HepG2 (cell line): Measurements from ENCODE around the gene ATG9A. TPM values are rescaled to one million over a fixed set of nuclear protein-coding genes. Genes with fewer than 3 reads are reported as not detected.

Source experiments
- ATAC-seq: fragments of 200-7000 bp; cut with Tn5 transposase; 3 replicates; pipeline ENCODE4 v1.9.1; 2020; ENCODE audit warnings: mild to moderate bottlenecking, moderate library complexity
- BruUV-seq: library from RNA; stranded (reverse); fragments of 400-500 nt; replicated peaks from 2 replicates; lab custom pipeline; 2021; lab: Mats Ljungman, UMichigan
- CTCF ChIA-PET: fragments of 300-600 bp; formaldehyde crosslinking; extraction: SDS; loops from one replicate; lab custom pipeline; 2021; ENCODE audit warnings: low total read pairs, inconsistent platforms, low intra/inter-chr PET ratio; lab: Yijun Ruan, JAX
- POLR2A ChIA-PET: fragments of 350-600 bp; sonication (Branson Sonifier 250); formaldehyde crosslinking; loops from one replicate; lab custom pipeline; 2020; ENCODE audit warnings: antibody characterized with exemption, inconsistent platforms; lab: Yijun Ruan, JAX
- DNase-seq: peaks from one replicate; pipeline ENCODE4 v3.0.0-alpha.2; 2015; ENCODE audit warnings: low spot score
- FAIRE-seq: peaks from 3 replicates; lab custom pipeline; 2011; peaks lifted over from hg19 to GRCh38; lab: Jason Lieb, UNC
- H2AFZ ChIP-seq: one replicate; pipeline ENCODE4 v1.6.1; 2011; ENCODE audit warnings: low read length, inconsistent platforms
- H3K27ac ChIP-seq: fragments of 300-600 bp; 3 replicates; pipeline ENCODE4 v1.8.0; 2011; ENCODE audit warnings: mixed run types, mild to moderate bottlenecking, mixed read lengths, low read length, inconsistent platforms; ENCODE audit not compliant: insufficient read depth; ENCODE audit errors: extremely low read length
- H3K27me3 ChIP-seq, 2 experiments: fragments of 200-600 bp in 1 of 2; 2 replicates in 1 of 2; 3 replicates in 1 of 2; pipeline versions ENCODE4 v1.6.0 to v1.8.0; 2011; ENCODE audit warnings: low read length in 2 of 2, mild to moderate bottlenecking in 2 of 2, moderate library complexity in 2 of 2, inconsistent platforms in 1 of 2; ENCODE audit not compliant: insufficient read depth in 2 of 2, control insufficient read depth in 1 of 2
- H3K36me3 ChIP-seq, 2 experiments: fragments of 200-600 bp in 1 of 2; replicated peaks in 1 of 2; 2 replicates in 1 of 2; 3 replicates in 1 of 2; pipeline versions ENCODE4 v1.5.1 to v1.8.0; 2011; ENCODE audit warnings: low read length in 2 of 2, inconsistent platforms in 1 of 2; ENCODE audit not compliant: insufficient read depth in 2 of 2, control insufficient read depth in 1 of 2
- H3K4me1 ChIP-seq: 2 replicates; pipeline ENCODE4 v1.5.1; 2012; ENCODE audit warnings: low read length, inconsistent platforms; ENCODE audit not compliant: insufficient read depth
- H3K4me2 ChIP-seq: 2 replicates; pipeline ENCODE4 v1.6.0; 2011; ENCODE audit warnings: low read depth, low read length, inconsistent platforms
- H3K4me3 ChIP-seq, 3 experiments: fragments of 200-600 bp in 1 of 3; sonication (generic), shearing (Covaris generic) in 1 of 3; replicated peaks in 1 of 3; 2 replicates each; pipeline ENCODE4 v1.5.1; 2011 to 2016; ENCODE audit warnings: low read length in 3 of 3, inconsistent platforms in 2 of 3, low read depth in 2 of 3, mild to moderate bottlenecking in 2 of 3, control low read depth in 1 of 3, mixed read lengths in 1 of 3; ENCODE audit not compliant: insufficient read depth in 1 of 3
- H3K79me2 ChIP-seq: one replicate; pipeline ENCODE4 v1.6.1; 2011; ENCODE audit warnings: low read length, inconsistent platforms; ENCODE audit not compliant: insufficient read depth
- H3K9ac ChIP-seq: 2 replicates; pipeline ENCODE4 v1.6.0; 2011; ENCODE audit warnings: mild to moderate bottlenecking, low read depth, low read length, inconsistent platforms; ENCODE audit not compliant: insufficient read depth
- H3K9me3 ChIP-seq: 2 replicates; pipeline ENCODE4 v1.5.1; 2012; ENCODE audit warnings: mild to moderate bottlenecking, low read length
- H4K20me1 ChIP-seq: 2 replicates; pipeline ENCODE4 v1.6.0; 2011; ENCODE audit warnings: inconsistent platforms, mild to moderate bottlenecking, low read length, moderate library complexity; ENCODE audit not compliant: insufficient read depth
- AGO1 ChIP-seq: fragments of 200-400 bp; formaldehyde crosslinking; IDR thresholded peaks from 2 replicates; pipeline ENCODE4 v1.6.1; 2017; ENCODE audit warnings: mild to moderate bottlenecking, low read depth, low read length, moderate library complexity; ENCODE audit not compliant: poor library complexity, severe bottlenecking
- RARG ChIP-seq: sonication (generic); formaldehyde crosslinking; IDR thresholded peaks from 2 replicates; pipeline ENCODE4 v1.4.0; 2020; ENCODE audit warnings: low read depth, mild to moderate bottlenecking, missing genetic modification reagents
- ZBTB20 ChIP-seq: sonication (generic); formaldehyde crosslinking; IDR thresholded peaks from 2 replicates; pipeline ENCODE4 v1.8.1; 2023; ENCODE audit warnings: missing genetic modification reagents, low read depth, mild to moderate bottlenecking, borderline replicate concordance
- ZMAT5 ChIP-seq: sonication (generic); formaldehyde crosslinking; IDR thresholded peaks from 2 replicates; pipeline ENCODE4 v1.5.0; 2020; ENCODE audit warnings: mild to moderate bottlenecking, low read depth, missing genetic modification reagents, borderline replicate concordance
- ZNF124 ChIP-seq: sonication (generic); formaldehyde crosslinking; IDR thresholded peaks from 2 replicates; pipeline ENCODE4 v1.4.0; 2020; ENCODE audit warnings: missing genetic modification reagents
- ZNF543 ChIP-seq: sonication (generic); formaldehyde crosslinking; IDR thresholded peaks from 2 replicates; pipeline ENCODE4 v1.4.0; 2020; ENCODE audit warnings: mild to moderate bottlenecking, missing genetic modification reagents
- ZNF749 ChIP-seq: sonication (generic); formaldehyde crosslinking; IDR thresholded peaks from 2 replicates; pipeline ENCODE4 v1.8.0; 2022; ENCODE audit warnings: mild to moderate bottlenecking, missing genetic modification reagents, moderate library complexity, borderline replicate concordance
- ZNF768 ChIP-seq: sonication (generic); formaldehyde crosslinking; IDR thresholded peaks from 2 replicates; pipeline ENCODE4 v1.4.0; 2020; ENCODE audit warnings: missing genetic modification reagents
- WGBS: methylation state at CpG from one replicate; pipeline ENCODE4 v1.1.6; 2017; ENCODE audit warnings: low lambda C conversion rate; 5-methylcytosine and 5-hydroxymethylcytosine counted together
- in situ Hi-C: cut with HindIII; loops from 2 replicates; pipeline ENCODE4 v1.10.0; 2017; ENCODE audit warnings: low pct_unique_long_range_greater_than_20kb; ENCODE audit not compliant: extremely low pct_ligation_motif_present
- intact Hi-C: fragments of 100-400 bp; cut with micrococcal nuclease; formaldehyde crosslinking; loops from one replicate; pipeline ENCODE4 v1.10.0; 2022; ENCODE audit not compliant: unreplicated experiment
- polyA plus RNA-seq, 8 experiments: library from polyadenylated mRNA; depleted of rRNA in 3 of 8; stranded (reverse) in 7 of 8; unstranded in 1 of 8; fragments of >200 nt; fragmentation: Illumina TruSeq in 4 of 8; extraction: Trizol in 4 of 8; gene quantifications; 2 replicates each; pipeline versions ENCODE4 v1.2.1 to v1.2.3, GENCODE V29; 2011 to 2016; ENCODE audit warnings: low read depth in 4 of 8, missing spikeins in 1 of 8, mixed read lengths in 1 of 8; ENCODE audit not compliant: insufficient read depth in 1 of 8
- total RNA-seq, 5 experiments: library from RNA; depleted of rRNA; stranded (reverse); fragments of >200 nt; fragmentation: Illumina TruSeq; extraction: Trizol; gene quantifications; 2 replicates each; pipeline ENCODE4 v1.2.3, GENCODE V29; 2016; ENCODE audit warnings: low read depth in 1 of 5
- TF ChIP-seq, protein P1 (sequence below): sonication (generic); formaldehyde crosslinking; IDR thresholded peaks from 2 replicates; pipeline ENCODE4 v1.8.1; 2023; ENCODE audit warnings: mild to moderate bottlenecking, missing genetic modification reagents, borderline replicate concordance
- TF ChIP-seq, protein P2 (sequence below): sonication (generic); formaldehyde crosslinking; IDR thresholded peaks from 2 replicates; pipeline ENCODE4 v1.8.1; 2023; ENCODE audit warnings: mild to moderate bottlenecking, missing genetic modification reagents
- TF ChIP-seq, protein P3 (sequence below): sonication (generic); formaldehyde crosslinking; IDR thresholded peaks from 2 replicates; pipeline ENCODE4 v1.5.0; 2020; ENCODE audit warnings: missing genetic modification reagents
- TF ChIP-seq, protein P4 (sequence below): sonication (generic); formaldehyde crosslinking; IDR thresholded peaks from 2 replicates; pipeline ENCODE4 v1.4.0; 2020; ENCODE audit warnings: missing genetic modification reagents
- TF ChIP-seq, protein P5 (sequence below): sonication (generic); formaldehyde crosslinking; IDR thresholded peaks from 2 replicates; pipeline ENCODE4 v1.4.0; 2020; ENCODE audit warnings: missing genetic modification reagents, mild to moderate bottlenecking, borderline replicate concordance

The ATG9A gene
- total and polyA plus RNA-seq, 2 of the 13 experiments (the other 11 are each of a cell fraction or from before 2014, with no cell fraction given): 35.0 to 131 TPM

DNA sequence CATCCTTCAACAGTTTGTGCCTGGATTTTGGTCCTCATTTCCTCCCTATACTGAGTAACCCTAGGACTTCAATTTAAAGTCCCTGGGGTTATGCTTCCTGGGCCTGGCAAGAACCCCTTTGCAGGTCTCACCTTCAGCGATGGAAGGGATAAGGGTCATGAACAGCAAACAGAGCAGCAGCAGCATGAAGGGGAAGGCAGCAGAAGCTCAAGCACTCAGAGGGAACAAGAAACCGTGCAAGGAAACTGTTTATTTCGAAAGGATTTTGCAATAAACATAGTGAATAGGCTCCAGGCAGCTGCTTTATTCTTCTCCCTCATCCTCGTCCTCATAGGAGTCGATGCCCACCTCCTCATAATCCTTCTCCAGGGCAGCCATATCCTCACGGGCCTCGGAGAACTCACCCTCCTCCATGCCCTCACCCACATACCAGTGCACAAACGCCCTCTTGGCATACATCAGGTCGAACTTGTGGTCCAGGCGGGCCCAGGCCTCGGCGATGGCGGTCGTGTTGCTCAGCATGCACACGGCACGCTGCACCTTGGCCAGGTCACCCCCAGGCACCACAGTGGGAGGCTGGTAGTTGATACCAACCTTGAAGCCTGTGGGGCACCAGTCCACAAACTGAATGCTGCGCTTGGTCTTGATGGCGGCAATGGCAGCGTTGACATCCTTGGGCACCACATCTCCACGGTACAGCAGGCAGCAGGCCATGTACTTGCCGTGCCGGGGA is 20.8 kb upstream of the ATG9A start:
- Histone ChIP-seq H2AFZ (no peak overlapping the region), H3K36me3 (peaks cover 1 to 13% of the 10 kb centered on the region in 2 experiments; a peak in 4 of 5 replicates), H3K27me3 (peaks cover 0 to 20% of the 10 kb centered on the region in 2 experiments; a peak in 3 of 5 replicates), H3K79me2 (peaks cover 14% of the 10 kb centered on the region), H3K9ac (peak overlapping the region; percentile 80), H4K20me1 (no peaks in the 10 kb centered on the region), H3K4me1 (peaks cover 83% of the 10 kb centered on the region), H3K4me3 (peak overlapping the region in 2 of 3 experiments; percentile 25 to 61; a peak in 4 of 6 replicates), H3K9me3 (no peaks in the 10 kb centered on the region), H3K27ac (peak overlapping the region; percentile 91), H3K4me2 (peak overlapping the region; percentile 94)
- ATAC-seq (no peak), FAIRE-seq (no peak), DNase-seq (no peak)
- POLR2A ChIA-PET: interaction anchor here (0.9 to 5.7 kb wide), 22 partner anchors 8 to 468 kb away, joined by 3 to 73 read pairs (median 14); partner anchors contain the start of genes ABCB6, ANKZF1, ATG9A and CNPPD1
- CTCF ChIA-PET: no interaction called here
- in situ Hi-C loops: no loop called here
- WGBS: 74% methylated on average over 22 of the region's 22 CpGs
- intact Hi-C loops: no loop called here
- BruUV-seq: no TSS peak
- TF ChIP-seq AGO1 (no peak), ZNF768 (no peak), ZNF749 (CRISPR knock-in tag) (no peak), ZBTB20 (CRISPR knock-in tag) (no peak), ZMAT5 (no peak), ZNF124 (CRISPR knock-in tag) (0 out of 2 replicates have a peak, but pooled peaks have one; percentile 0), RARG (CRISPR knock-in tag) (0 out of 2 replicates have a peak, but pooled peaks have one; percentile 41), ZNF543 (CRISPR knock-in tag) (peak; percentile 9; the same call in 1 of the 2 replicates)
- TF ChIP-seq, protein P1, sequence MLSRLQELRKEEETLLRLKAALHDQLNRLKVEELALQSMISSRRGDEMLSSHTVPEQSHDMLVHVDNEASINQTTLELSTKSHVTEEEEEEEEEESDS: no peak
- TF ChIP-seq, protein P2, sequence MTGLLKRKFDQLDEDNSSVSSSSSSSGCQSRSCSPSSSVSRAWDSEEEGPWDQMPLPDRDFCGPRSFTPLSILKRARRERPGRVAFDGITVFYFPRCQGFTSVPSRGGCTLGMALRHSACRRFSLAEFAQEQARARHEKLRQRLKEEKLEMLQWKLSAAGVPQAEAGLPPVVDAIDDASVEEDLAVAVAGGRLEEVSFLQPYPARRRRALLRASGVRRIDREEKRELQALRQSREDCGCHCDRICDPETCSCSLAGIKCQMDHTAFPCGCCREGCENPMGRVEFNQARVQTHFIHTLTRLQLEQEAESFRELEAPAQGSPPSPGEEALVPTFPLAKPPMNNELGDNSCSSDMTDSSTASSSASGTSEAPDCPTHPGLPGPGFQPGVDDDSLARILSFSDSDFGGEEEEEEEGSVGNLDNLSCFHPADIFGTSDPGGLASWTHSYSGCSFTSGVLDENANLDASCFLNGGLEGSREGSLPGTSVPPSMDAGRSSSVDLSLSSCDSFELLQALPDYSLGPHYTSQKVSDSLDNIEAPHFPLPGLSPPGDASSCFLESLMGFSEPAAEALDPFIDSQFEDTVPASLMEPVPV: no peak
- TF ChIP-seq, protein P3, sequence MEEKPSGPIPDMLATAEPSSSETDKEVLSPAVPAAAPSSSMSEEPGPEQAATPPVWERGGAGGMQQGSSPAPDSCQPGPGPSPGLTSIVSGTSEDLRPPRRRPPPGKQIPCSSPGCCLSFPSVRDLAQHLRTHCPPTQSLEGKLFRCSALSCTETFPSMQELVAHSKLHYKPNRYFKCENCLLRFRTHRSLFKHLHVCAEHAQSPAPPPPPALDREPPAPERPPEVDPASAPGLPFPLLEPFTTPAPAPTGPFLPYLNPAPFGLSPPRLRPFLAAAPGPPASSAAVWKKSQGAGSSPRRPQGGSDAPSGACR (CRISPR knock-in tag): 0 out of 2 replicates have a peak, but pooled peaks have one; percentile 32
- TF ChIP-seq, protein P4, sequence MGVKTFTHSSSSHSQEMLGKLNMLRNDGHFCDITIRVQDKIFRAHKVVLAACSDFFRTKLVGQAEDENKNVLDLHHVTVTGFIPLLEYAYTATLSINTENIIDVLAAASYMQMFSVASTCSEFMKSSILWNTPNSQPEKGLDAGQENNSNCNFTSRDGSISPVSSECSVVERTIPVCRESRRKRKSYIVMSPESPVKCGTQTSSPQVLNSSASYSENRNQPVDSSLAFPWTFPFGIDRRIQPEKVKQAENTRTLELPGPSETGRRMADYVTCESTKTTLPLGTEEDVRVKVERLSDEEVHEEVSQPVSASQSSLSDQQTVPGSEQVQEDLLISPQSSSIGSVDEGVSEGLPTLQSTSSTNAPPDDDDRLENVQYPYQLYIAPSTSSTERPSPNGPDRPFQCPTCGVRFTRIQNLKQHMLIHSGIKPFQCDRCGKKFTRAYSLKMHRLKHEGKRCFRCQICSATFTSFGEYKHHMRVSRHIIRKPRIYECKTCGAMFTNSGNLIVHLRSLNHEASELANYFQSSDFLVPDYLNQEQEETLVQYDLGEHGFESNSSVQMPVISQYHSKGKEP: no peak
- TF ChIP-seq, protein P5, sequence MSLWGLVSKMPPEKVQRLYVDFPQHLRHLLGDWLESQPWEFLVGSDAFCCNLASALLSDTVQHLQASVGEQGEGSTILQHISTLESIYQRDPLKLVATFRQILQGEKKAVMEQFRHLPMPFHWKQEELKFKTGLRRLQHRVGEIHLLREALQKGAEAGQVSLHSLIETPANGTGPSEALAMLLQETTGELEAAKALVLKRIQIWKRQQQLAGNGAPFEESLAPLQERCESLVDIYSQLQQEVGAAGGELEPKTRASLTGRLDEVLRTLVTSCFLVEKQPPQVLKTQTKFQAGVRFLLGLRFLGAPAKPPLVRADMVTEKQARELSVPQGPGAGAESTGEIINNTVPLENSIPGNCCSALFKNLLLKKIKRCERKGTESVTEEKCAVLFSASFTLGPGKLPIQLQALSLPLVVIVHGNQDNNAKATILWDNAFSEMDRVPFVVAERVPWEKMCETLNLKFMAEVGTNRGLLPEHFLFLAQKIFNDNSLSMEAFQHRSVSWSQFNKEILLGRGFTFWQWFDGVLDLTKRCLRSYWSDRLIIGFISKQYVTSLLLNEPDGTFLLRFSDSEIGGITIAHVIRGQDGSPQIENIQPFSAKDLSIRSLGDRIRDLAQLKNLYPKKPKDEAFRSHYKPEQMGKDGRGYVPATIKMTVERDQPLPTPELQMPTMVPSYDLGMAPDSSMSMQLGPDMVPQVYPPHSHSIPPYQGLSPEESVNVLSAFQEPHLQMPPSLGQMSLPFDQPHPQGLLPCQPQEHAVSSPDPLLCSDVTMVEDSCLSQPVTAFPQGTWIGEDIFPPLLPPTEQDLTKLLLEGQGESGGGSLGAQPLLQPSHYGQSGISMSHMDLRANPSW (CRISPR knock-in tag): 0 out of 2 replicates have a peak, but pooled peaks have one; percentile 17
